ENCODE measurements around the gene TMCC2.
A peak's percentile ranks its signal among the peaks of the same experiment; 100 is the strongest.
"Not testable (repeated sequence)": the region's sequence is repeated elsewhere in the genome, so short reads cannot be mapped to it uniquely, and the experiment has no call there.

TMCC2 gene

GRCh38 chr1:205214756-205215155 is 13.0 kb upstream of the TMCC2 start:
- DNase-seq, result no peak

GRCh38 chr1:205216588-205216987 is 11.2 kb upstream of the TMCC2 start:
- no peak for DNase-seq

DNA sequence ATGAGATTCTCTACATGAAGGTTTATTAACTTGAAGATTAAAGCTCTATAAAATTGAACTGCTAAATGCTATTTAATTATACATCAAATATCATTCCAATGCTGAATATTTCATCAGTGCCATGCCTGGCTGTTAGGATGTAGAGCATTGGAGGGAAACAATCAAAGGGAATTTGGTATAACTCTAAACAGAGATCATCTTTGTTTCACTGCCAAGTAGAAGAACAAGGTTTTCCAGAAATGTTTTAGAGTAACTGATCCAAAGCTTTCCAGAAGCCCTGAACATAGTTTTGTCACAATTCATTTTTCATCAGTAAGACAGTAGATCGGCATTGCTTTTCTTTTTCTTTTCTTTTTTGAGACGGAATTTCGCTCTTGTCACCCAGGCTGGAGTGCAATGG is 10.3 kb upstream of the TMCC2 start:
- no peak for DNase-seq

- no peak for DNase-seq
These were observed 7.3 kb upstream of the TMCC2 start for GRCh38 chr1:205220421-205220820.

DNA sequence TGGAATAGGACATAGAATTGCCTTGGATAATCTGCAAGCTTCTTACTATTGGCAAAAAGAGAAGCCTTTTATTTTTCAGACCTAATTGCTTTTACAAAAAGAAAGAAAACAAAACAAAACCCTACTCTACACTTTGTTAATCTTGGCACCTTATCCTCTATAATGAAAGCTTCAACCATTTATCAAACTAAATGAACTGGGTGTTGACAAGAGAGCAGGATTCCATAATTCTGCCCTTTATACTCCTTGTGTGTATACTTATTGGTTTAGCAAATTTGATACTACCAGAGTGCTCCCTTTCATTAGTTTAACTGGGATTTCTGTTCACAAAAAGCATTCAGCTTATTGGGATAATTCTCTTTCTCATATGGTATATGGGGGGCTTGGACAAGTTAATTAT is 3.0 kb upstream of the TMCC2 start:
- DNase-seq, result no peak

- no peak for DNase-seq
These were observed 1.6 kb upstream of the TMCC2 start for GRCh38 chr1:205225901-205226765.

GRCh38 chr1:205226868-205227583 is 720 bp upstream of the TMCC2 start:
- peak; percentile 54 for DNase-seq

GRCh38 chr1:205228093-205228521 is 361 bp downstream of the TMCC2 start:
- DNase-seq, result peak; percentile 63

GRCh38 chr1:205229399-205229871 is 1.7 kb downstream of the TMCC2 start:
- DNase-seq, result peak; percentile 97

DNA sequence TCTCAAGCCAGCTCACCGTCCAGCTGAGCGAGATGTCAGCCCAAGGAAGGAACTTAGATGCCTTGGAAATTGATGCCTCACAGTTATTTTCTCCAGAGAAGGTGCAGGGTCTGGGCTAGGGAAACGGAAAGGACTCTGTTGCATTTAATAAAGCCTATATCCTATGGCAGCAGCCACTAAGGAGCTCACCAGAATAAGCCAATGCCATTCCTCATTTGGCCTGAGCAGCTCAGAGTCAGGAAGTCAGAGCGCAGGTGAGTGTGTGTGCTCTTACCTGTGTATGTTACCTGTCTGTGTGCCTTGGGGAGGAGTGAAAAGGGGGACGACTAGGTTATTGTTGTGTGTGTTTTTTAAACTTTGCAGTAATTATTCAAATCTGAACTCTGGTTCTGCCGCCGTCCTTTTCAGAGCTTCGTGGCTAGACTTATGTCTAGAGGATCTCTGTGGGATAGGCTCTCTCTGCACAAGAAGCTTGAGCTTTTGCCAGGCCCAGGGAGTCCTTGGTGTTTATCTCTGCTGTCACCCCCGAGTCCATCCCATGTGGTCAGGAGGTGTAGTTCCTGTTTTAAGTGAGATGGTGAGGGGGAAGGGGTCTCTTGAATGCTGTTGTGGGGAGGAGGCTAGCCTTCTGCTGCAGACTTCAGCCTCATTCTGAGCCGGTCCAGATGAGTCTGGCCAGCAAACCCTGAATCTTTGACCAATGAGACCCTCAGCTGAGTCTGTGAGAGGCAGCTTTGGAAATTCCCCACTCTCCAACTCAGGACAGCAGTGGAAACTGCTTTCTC is 2.4 kb downstream of the TMCC2 start:
- DNase-seq, result no peak

DNA sequence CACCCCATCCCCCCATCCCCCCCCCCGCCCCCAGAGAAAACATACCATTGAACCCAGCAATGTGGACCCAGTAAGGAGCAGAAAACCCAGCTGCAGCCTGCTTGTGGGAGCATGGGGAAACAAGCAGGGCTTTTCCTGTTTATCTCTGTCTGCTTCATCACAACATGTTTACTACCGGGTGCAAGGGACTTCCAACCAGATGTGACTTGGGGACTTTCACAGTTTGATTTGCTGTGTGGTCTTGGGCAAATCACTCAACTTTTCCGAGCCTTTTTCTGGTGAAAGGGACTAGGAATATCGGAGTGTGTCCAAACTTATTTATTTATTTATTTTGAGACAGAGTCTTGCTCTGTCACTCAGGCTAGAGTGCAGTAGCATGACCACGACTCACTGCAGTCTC is 3.2 kb downstream of the TMCC2 start:
- no peak for DNase-seq

GRCh38 chr1:205232127-205232820 is 4.5 kb downstream of the TMCC2 start:
- no peak for DNase-seq

GRCh38 chr1:205232945-205233397 is 5.2 kb downstream of the TMCC2 start:
- no peak for DNase-seq

DNA sequence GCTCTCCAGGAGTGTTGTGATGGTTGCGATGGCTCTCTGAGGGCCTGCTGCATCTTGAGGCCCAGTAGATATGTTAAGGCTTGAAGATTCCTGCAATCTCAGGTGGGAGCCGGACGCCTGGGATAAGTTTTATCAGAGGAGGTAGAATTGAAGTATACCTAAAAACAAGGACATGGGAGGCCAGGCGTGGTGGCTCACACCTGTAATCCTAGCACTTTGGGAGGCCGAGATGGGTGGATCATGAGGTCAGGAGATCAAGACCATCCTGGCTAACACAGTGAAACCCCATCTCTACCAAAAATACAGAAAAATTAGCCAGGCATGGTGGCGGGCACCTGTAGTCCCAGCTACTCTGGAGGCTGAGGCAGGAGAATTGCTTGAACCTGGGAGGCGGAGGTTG is 6.2 kb downstream of the TMCC2 start:
- DNase-seq, result not testable (repeated sequence)

DNA sequence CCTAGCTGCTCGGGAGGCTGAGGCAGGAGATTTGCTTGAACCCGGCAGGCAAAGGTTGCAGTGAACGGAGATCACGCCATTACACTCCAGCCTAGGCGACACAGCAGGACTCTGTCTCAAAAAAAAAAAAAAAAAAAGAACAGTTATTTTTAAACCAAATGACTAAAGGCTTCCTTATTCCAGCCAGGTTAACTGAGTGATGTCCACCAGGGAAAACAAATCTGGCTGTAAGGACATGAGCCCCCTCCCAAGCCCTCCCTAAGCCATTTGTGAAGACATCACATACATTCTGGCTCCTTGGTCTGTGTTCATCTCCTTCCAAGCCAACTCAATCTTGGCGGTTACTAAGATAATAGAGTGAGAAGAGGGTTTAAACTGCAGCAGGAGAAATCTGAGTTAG is 8.2 kb downstream of the TMCC2 start:
- no peak for DNase-seq

DNA sequence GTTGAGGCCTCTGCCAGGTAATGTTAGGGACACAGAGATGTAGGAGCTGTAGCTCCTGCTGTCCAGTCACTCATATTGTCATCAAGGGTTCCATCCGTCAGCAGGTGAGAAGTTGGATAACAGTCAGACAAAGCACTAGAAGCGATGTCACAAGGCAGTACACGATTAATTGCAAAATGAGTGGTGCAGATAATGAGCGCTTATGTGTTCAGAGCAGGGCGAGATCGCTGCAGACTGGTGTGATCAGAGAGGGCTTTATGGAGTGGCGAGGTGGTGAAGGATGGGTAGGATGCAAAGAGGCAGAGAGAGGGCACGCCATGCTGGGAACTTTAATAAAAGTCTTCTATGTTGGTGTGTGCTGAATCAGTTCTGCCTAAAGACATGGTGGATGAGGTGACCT is 8.8 kb downstream of the TMCC2 start:
- no peak for DNase-seq

GRCh38 chr1:205236951-205237475 is 9.3 kb downstream of the TMCC2 start:
- no peak for DNase-seq

DNA sequence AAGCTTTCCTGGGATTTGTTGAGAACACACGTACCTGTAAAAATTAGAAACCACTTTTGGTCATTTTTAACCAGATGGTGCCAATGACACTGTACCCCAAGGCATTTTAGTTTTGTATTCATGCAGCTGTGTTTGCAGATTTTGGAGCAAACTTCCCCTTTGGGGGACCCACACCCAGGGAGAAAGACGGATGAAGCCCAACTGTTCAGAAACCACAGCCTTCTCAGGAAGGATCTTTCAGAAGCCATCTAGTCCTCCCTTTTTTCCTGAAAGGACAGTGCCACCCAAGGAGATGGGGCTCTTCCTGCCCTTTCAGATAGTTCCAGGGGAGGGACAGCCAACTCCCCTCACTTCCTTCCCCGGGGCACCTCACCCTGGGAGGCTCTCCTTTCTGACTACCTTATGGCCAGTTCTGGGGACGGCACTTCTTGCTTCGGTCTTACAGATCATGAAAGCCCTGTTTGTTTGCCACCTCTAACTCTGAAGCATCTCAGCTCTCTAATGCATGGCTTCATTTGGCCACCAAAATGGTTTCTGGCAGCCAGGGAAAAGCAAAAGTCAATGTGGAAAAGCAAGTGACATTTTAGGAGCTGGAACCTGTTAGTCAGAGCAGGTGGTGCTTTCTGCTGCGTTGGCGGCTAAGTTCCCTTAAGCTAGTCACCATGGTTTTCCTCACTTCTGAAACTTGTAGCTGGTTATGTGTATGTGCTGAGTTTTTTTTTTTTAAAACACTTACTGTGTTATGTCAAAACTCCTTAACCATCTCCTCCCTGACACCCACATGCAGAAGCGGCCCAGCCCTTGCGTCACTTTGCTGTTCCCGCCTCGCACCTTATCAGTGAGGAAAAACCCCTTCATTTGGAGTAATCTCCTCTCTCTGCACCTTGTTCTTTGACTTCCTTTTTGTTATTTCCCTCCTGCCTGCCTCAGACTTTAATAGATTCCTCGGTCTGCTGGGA is 10.1 kb downstream of the TMCC2 start:
- DNase-seq, result no peak

GRCh38 chr1:205239078-205239477 is 11.3 kb downstream of the TMCC2 start:
- DNase-seq, result no peak

DNA sequence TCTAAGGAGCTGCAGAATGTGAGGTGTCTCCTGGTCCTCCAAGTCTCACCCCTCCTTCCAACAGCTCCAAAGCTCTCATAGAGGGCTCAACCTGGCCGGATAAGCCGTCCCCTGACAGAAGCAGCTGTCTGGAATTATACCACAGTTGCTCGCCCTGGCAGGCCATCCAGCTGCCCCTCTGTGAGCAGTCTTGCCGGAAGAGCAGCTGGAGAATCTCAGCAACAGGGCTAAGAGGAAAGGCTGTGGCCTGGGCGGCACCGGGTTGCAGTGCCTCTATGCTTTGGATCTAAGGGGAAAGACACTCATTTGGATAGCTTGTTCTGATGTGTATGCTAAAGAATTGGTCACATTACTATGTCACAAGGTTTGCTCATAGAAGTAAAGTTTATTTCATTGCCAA is 12.4 kb downstream of the TMCC2 start:
- peak; percentile 93 for DNase-seq

DNA sequence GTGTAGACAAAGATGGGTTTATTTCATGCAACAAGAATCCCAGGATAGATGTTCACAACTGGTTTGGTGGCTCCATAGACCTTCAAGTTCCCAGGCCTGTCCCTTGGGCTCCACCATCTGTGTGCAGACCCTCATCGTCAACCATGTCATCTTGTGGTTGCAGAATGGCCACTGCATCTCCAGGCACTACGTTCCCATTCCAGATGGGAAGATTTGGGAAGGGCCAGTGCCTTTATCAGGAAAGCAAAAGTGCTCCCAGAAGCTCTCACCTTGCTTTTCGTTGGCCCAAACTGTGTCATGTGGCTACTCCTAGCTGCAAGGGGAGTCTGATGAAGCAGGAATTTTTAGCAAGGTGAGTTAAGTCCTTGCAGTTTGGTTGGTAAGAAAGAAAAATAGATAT is 12.8 kb downstream of the TMCC2 start:
- DNase-seq, result no peak
